Measurements from ENCODE around the gene GAS6.
A peak's percentile ranks its signal among the peaks of the same experiment; 100 is the strongest.

Gene GAS6

GRCh38 chr13:113817860-113818691 is 45.8 kb downstream of the GAS6 start:
- DNase-seq, result no peak

GRCh38 chr13:113816946-113817859 is 46.7 kb downstream of the GAS6 start:
- DNase-seq, result peak; percentile 68

- no peak for DNase-seq
Measured at GRCh38 chr13:113816254-113816929, 47.5 kb downstream of the GAS6 start.

GRCh38 chr13:113815151-113816058 is 48.5 kb downstream of the GAS6 start:
- no peak for DNase-seq

- no peak for DNase-seq
Measured at GRCh38 chr13:113814435-113814821, 49.4 kb downstream of the GAS6 start.

GRCh38 chr13:113813749-113814434 is 50.0 kb downstream of the GAS6 start:
- DNase-seq, result no peak

DNA sequence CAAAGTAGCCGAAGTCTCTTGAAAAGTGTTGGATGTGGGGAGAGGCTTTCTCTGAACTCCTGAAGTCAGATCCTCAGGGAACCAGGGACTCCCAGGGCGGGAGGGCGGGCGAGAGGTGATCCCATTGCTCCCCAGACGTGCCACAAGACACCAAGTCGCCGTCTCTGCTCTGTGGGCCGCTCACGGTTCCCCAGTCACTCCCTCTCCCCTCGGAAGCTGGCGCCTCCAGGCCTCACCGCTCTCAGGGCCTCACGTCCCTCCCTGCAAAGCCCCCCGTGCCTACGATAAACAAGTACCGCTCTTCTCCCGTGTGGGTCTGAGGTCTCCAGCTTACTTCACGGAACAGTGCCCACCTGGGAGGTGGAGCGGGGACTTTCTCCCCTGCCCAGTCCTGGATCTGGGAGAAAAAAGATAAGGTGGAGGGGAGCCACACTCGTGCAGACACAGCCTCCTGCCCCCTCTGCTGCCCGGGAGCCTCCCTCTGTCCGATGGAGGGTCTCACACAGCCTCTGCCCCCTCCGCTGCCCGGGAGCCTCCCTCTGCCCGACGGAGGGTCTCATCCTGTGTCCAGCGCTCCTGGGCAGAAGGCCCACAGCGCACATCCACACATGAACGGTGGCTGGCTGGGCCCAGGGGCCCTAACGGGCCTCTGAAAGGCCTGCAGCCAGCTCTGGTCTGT is 50.7 kb downstream of the GAS6 start:
- DNase-seq, result no peak

DNA sequence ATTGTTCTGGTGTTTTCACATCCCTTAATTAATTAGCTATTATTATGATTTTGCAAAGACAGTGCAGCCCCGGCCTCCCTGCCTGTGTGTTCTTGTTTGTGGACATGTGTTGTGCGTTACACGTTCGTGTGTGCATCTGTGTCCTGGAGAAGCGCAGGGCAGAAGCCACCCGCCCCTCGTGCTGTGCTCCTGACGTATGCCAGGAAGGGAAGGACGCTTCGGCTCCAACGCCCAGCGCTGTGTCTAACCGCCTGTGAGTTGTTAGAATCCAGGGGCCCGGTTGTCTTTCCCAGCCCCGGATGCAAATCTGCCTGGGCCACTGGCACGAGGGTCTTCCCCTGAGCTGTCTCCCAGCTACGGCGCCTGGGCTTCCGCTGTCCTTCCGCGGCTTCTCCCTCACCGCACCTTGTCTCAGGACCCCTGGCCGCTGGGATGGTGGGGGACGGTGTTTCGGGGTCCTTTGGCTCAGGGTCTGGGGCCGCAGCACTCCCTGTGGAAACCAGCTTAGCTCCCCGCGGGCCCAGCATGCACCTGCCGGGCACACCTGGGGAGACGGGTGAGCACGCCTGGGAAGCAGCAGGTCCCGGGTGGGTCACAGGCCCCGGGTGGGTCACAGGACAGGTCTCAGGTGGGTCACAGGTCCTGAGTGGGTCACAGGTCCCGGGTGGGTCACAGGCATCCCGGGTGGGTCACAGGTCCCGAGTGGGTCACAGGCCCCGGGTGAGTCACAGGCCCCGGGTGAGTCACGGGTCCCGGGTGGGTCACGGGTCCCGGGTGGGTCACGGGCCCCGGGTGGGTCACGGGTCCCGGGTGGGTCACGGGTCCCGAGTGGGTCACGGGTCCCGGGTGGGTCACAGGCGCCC is 51.5 kb downstream of the GAS6 start:
- DNase-seq, result no peak

DNA sequence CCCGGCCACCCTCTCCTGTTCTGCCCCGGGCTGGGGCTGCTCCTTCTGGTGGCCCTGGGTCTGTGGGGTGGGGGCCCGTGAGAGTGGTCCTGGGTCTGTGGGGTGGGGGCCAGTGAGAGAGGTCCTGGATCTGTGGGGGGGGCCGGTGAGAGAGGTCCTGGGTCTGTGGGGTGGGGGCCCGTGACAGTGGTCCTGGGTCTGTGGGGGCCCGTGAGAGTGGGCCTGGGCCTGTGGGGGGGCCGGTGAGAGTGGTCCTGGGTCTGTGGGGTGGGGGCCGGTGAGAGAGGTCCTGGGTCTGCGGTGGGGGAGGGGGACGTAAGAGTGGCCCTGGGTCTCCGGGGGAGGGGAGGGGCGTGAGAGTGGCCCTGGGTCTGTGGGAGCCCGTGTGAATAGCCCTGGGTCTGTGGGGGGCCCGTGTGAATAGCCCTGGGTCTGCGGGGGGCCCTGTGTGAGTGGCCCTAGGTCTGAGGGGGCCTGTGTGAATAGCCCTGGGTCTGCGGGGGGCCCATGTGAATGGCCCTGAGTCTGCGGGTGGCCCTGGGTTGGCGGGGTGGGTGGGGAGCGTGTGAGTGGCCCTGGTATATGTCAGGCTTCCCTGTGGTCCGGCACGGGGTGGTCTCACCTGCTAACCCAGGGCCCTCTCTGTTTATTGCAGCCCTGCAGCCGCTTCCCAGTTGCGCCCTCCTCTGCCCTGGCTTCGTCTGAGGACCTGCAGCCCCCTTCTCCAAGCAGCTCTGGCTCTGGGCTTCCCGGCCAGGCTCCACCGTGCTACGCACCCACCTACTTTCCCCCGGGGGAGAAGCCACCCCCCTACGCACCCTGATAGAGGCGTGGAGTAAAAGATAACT is 52.6 kb downstream of the GAS6 start:
- no peak for DNase-seq

DNA sequence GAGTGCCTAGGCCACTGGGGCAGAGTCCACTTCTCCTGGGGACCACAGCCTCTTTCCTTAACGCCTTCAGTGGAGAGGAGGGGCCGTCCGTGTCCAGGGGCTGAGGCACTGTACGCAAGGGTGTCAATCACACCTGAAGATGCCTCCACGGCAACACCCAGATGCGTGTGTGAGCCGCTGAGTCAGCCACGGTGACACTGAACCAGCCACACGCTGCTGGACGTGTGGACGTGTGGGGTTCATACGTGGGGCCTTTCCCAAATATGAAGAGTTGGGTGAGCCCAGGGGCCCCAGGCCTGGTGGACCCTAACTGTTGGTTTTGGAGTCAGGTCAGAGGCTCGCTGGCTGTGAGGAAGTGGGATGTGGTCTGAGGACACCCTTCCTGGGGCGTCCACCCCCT is 53.2 kb downstream of the GAS6 start:
- no peak for DNase-seq

- no peak for DNase-seq
Measured at GRCh38 chr13:113809934-113810333, 53.9 kb downstream of the GAS6 start.

GRCh38 chr13:113808058-113808834 is 55.6 kb downstream of the GAS6 start:
- DNase-seq, result no peak

DNA sequence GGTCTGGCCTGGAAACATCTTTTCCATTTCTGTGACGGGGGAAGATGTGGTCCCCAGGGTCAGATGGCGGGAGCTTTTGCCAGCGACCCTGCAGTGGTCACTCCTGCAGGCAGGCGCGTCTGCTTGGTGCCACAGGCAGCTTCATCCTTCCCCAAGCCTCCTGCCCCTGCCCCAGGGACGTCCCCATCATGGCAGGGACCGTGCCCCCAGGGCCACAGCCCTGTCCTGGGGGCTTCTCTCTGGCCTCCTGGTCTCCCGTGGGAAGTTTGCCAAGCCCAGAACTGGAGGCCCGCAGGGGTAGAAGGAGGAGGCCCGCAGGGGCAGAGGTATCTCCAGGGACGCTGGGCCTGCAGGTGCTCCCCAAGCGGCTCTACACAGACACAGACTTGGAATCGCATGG is 57.4 kb downstream of the GAS6 start:
- no peak for DNase-seq

DNA sequence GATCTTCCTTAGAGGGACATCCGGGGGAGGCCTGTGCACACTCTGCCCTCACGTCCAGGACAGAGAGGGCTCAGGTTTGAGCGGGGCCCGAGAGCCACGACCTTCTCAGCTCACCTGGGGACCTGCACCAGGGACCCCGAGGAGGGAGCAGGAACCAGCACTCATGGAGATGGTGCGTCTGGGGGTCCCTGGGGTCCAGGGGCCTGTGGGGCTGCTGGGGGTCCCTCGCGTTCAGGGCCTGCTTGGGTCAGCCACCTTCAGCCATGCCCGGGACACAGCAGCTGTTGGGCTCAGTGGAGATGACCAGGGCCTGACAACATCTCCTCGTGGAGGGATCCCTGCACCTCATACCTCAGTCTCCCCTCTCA is 57.8 kb downstream of the GAS6 start:
- no peak for DNase-seq

DNA sequence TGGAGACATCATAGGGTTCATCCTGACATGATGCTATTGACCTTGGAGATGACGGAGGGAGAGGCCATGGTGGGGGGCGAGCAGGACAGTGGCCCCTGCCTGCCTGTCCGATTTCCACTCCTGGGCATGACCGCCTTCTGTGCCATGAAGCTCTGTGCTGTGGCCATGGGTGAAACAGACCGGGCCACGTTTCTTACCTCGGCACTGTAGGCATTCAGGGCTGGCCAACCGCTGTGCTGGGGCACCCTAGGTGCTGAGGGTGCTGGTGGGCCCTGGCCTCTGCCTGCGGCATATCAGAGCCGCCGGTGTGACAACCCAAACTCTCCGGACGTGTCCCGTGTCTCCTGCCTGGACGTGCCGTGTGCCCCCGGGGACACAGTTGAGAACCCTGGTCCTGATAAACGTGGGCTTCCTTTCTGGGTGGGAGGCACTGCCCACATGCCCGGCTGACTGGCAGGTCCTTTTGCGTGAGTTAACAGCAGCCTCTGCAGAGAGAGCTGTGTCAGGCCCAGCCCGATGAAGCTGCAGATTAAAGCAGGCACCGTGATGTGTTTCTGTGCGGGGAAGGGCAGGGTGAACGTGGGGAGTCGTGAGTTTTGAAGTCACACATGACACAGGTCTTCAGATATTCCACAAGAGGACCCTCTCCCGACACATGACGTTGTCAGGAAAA is 58.3 kb downstream of the GAS6 start:
- DNase-seq, result no peak

GRCh38 chr13:113804703-113805430 is 59.0 kb downstream of the GAS6 start:
- no peak for DNase-seq

Data from NCI-H1048 (cell line).